MM.1S (cell line): Measurements from ENCODE around the gene TAGLN3.

Experiments used
- DNase-seq: peaks from one replicate; pipeline ENCODE4 v3.0.0-alpha.2; 2015
- H2AFZ ChIP-seq: fragments of 300-600 bp; sonication (generic); 2 replicates; pipeline ENCODE4 v1.6.0; 2016; ENCODE audit warnings: antibody characterized with exemption, low read length
- H3F3A ChIP-seq: fragments of 300-600 bp; sonication (generic); 2 replicates; pipeline ENCODE4 v1.6.1; 2016; ENCODE audit warnings: mild to moderate bottlenecking, antibody characterized with exemption, low read length, moderate library complexity, mixed read lengths; ENCODE audit not compliant: insufficient read depth
- H3K27ac ChIP-seq: fragments of 300-600 bp; sonication (generic); 2 replicates; pipeline ENCODE4 v1.5.1; 2016; ENCODE audit warnings: mild to moderate bottlenecking, low read length
- H3K27me3 ChIP-seq: fragments of 300-600 bp; sonication (generic); replicated peaks from 2 replicates; pipeline ENCODE4 v1.6.0; 2016; ENCODE audit warnings: low read length; ENCODE audit not compliant: insufficient read depth
- H3K36me3 ChIP-seq: fragments of 300-600 bp; sonication (generic); replicated peaks from 2 replicates; pipeline ENCODE4 v1.6.1; 2016; ENCODE audit warnings: mild to moderate bottlenecking, low read length, mixed read lengths; ENCODE audit not compliant: insufficient read depth
- H3K4me1 ChIP-seq: fragments of 300-600 bp; sonication (generic); 2 replicates; pipeline ENCODE4 v1.6.1; 2016; ENCODE audit warnings: low read length, mixed read lengths
- H3K4me2 ChIP-seq: fragments of 300-600 bp; sonication (generic); 2 replicates; pipeline ENCODE4 v1.6.0; 2016; ENCODE audit warnings: low read depth, low read length
- H3K4me3 ChIP-seq: fragments of 300-600 bp; sonication (generic); 2 replicates; pipeline ENCODE4 v1.5.1; 2016; ENCODE audit warnings: low read length, mixed read lengths
- H3K79me2 ChIP-seq: fragments of 300-600 bp; sonication (generic); 2 replicates; pipeline ENCODE4 v1.6.1; 2016; ENCODE audit warnings: mixed run types, low read length, mixed read lengths
- H3K9ac ChIP-seq: fragments of 300-600 bp; sonication (generic); 2 replicates; pipeline ENCODE4 v1.6.1; 2016; ENCODE audit warnings: low read length, mixed read lengths
- H3K9me2 ChIP-seq: fragments of 300-600 bp; sonication (generic); replicated peaks from 2 replicates; pipeline ENCODE4 v1.6.1; 2016; ENCODE audit warnings: mild to moderate bottlenecking, low read length, mixed read lengths; ENCODE audit not compliant: insufficient read depth
- H3K9me3 ChIP-seq: fragments of 300-600 bp; sonication (generic); replicated peaks from 2 replicates; pipeline ENCODE4 v1.6.1; 2016; ENCODE audit warnings: mild to moderate bottlenecking, low read length, mixed read lengths; ENCODE audit not compliant: insufficient read depth
- H4K20me1 ChIP-seq: fragments of 300-600 bp; sonication (generic); 2 replicates; pipeline ENCODE4 v1.6.1; 2016; ENCODE audit warnings: mild to moderate bottlenecking, low read length, moderate library complexity, mixed read lengths; ENCODE audit not compliant: insufficient read depth
- CTCF ChIP-seq: fragments of 300-600 bp; sonication (generic); IDR thresholded peaks from 2 replicates; pipeline ENCODE4 v1.5.1; 2016; ENCODE audit warnings: antibody characterized with exemption, low read length, mixed read lengths
- EZH2 ChIP-seq: fragments of 300-600 bp; sonication (generic); optimal IDR thresholded peaks from 2 replicates; pipeline ENCODE3; 2017; ENCODE audit warnings: low read depth, mild to moderate bottlenecking, antibody characterized with exemption, low read length, mixed read lengths
- EZH2phosphoT487 ChIP-seq: fragments of 300-600 bp; sonication (generic); IDR thresholded peaks from 2 replicates; pipeline ENCODE4 v1.6.1; 2018; ENCODE audit warnings: antibody characterized with exemption, low read length

TAGLN3 gene

GRCh38 chr3:112047264-112047663, 48.5 kb downstream of the TAGLN3 start:
- no peaks in the 10 kb centered on the region for H3K9me3 ChIP-seq
- no peaks in the 10 kb centered on the region for H3K79me2 ChIP-seq
- no peak overlapping the region for H3K27ac ChIP-seq
- H3K4me2 ChIP-seq: no peak overlapping the region
- no peaks in the 10 kb centered on the region for H3K27me3 ChIP-seq
- no peaks in the 10 kb centered on the region for H3K36me3 ChIP-seq
- H2AFZ ChIP-seq: no peak overlapping the region
- DNase-seq: no peak
- H3F3A ChIP-seq: no peaks in the 10 kb centered on the region
- H3K4me1 ChIP-seq: peaks cover 5% of the 10 kb centered on the region
- no peak overlapping the region for H3K4me3 ChIP-seq
- H3K9ac ChIP-seq: no peak overlapping the region
- TF ChIP-seq EZH2phosphoT487: no peak
- no peak for TF ChIP-seq CTCF
- no peak for TF ChIP-seq EZH2
- no peaks in the 10 kb centered on the region for H3K9me2 ChIP-seq
- no peaks in the 10 kb centered on the region for H4K20me1 ChIP-seq

- Histone ChIP-seq H3K4me2 (no peak overlapping the region), H3K9me3 (no peaks in the 10 kb centered on the region), H3K27me3 (no peaks in the 10 kb centered on the region), H3F3A (no peaks in the 10 kb centered on the region), H4K20me1 (no peaks in the 10 kb centered on the region), H3K4me1 (peaks cover 5% of the 10 kb centered on the region), H3K27ac (no peak overlapping the region), H3K36me3 (no peaks in the 10 kb centered on the region), H3K79me2 (no peaks in the 10 kb centered on the region), H2AFZ (no peak overlapping the region), H3K4me3 (no peak overlapping the region), H3K9ac (no peak overlapping the region), H3K9me2 (no peaks in the 10 kb centered on the region)
- TF ChIP-seq EZH2 (no peak), CTCF (no peak), EZH2phosphoT487 (no peak)
- no peak for DNase-seq
Observed at GRCh38 chr3:112048911-112049310, 50.2 kb downstream of the TAGLN3 start.

- no peaks in the 10 kb centered on the region for H3K36me3 ChIP-seq
- H3K9me2 ChIP-seq: no peaks in the 10 kb centered on the region
- no peak overlapping the region for H3K4me2 ChIP-seq
- H3K79me2 ChIP-seq: no peaks in the 10 kb centered on the region
- no peaks in the 10 kb centered on the region for H4K20me1 ChIP-seq
- H3F3A ChIP-seq: no peaks in the 10 kb centered on the region
- H3K4me3 ChIP-seq: no peak overlapping the region
- no peak for TF ChIP-seq EZH2phosphoT487
- TF ChIP-seq CTCF: no peak
- no peak for TF ChIP-seq EZH2
- no peak overlapping the region for H3K27ac ChIP-seq
- H3K9ac ChIP-seq: no peak overlapping the region
- H2AFZ ChIP-seq: no peak overlapping the region
- no peaks in the 10 kb centered on the region for H3K4me1 ChIP-seq
- DNase-seq: no peak
- H3K9me3 ChIP-seq: no peaks in the 10 kb centered on the region
- no peaks in the 10 kb centered on the region for H3K27me3 ChIP-seq
Observed at GRCh38 chr3:112053229-112053628, 54.5 kb downstream of the TAGLN3 start.
